ENCODE measurements around the gene HMCN1.
"Not testable (repeated sequence)": the region's sequence is repeated elsewhere in the genome, so short reads cannot be mapped to it uniquely, and the experiment has no call there.

The HMCN1 gene

DNA sequence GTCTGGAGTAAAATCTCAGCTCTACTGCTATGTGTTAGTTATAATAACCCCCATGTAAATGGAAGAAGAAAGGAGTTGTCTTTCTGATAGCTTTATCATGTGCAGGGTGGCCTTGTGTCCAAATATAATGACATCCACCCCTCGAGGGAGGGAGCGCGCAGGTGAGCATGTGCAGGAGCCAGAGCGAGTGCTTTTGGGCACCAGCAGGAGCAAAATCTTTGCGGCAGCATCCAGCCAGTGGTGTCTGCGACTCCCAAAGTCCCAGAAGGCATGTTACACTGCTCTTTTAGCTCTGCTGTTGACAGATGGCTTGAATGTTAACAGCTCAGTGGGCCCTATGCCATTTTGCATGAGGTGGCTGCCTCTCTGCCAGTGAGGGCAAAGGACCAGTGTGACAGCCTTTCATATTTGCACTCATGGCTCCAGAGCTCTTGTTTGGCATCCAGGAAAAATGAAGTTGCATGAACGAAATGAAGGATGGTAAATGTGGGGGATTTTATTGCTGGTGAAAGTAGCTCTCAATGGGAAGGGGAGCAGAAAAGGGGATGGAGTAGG lies 146.7 kb downstream of the HMCN1 start:
- H3K79me2 ChIP-seq (ENCODE audit: insufficient read depth, low read depth) = no peaks in the 10 kb centered on the region
- H3K4me2 ChIP-seq = no peak overlapping the region
- no peak overlapping the region for H2AFZ ChIP-seq (ENCODE audit: low read depth)
- TF ChIP-seq, protein P1, sequence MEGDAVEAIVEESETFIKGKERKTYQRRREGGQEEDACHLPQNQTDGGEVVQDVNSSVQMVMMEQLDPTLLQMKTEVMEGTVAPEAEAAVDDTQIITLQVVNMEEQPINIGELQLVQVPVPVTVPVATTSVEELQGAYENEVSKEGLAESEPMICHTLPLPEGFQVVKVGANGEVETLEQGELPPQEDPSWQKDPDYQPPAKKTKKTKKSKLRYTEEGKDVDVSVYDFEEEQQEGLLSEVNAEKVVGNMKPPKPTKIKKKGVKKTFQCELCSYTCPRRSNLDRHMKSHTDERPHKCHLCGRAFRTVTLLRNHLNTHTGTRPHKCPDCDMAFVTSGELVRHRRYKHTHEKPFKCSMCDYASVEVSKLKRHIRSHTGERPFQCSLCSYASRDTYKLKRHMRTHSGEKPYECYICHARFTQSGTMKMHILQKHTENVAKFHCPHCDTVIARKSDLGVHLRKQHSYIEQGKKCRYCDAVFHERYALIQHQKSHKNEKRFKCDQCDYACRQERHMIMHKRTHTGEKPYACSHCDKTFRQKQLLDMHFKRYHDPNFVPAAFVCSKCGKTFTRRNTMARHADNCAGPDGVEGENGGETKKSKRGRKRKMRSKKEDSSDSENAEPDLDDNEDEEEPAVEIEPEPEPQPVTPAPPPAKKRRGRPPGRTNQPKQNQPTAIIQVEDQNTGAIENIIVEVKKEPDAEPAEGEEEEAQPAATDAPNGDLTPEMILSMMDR (conservative IDR thresholded peaks at IDR 0.05; ENCODE audit: low read depth, low read length) = no peak
- H3K27me3 ChIP-seq (ENCODE audit: insufficient read depth, low read depth) = no peaks in the 10 kb centered on the region
- no peak overlapping the region for H3K9ac ChIP-seq
- H3K36me3 ChIP-seq (ENCODE audit: insufficient read depth) = no peaks in the 10 kb centered on the region
- H4K20me1 ChIP-seq (ENCODE audit: insufficient read depth) = no peaks in the 10 kb centered on the region
- H3K4me1 ChIP-seq (ENCODE audit: low read depth, poor library complexity, severe bottlenecking) = no peaks in the 10 kb centered on the region
- no peak overlapping the region for H3K27ac ChIP-seq
- no peak overlapping the region for H3K4me3 ChIP-seq (IDR thresholded peaks at IDR 0.05; ENCODE audit: insufficient read depth, low read depth, low read length)

DNA sequence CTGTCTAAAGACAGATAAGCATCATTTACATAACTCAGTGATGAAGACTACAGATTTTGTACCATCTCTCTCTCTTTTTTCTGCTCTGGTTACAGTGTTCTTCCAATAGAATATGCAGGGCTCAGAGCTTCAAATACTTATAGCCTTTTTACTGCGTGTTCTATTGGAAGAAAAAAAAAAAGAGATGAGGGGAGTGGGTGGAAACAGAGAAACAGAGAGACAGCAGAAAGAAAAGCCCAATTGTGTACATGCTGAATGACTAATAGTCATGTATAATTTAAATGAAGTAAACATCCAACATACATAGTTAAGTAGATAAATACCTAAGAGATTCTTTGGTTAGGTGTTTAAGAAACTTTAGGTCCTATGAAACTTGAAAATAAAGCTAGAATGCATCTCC lies 151.9 kb downstream of the HMCN1 start:
- Histone ChIP-seq H3K27ac (no peak overlapping the region), H4K20me1 (ENCODE audit: insufficient read depth) (no peaks in the 10 kb centered on the region), H3K4me1 (ENCODE audit: low read depth, poor library complexity, severe bottlenecking) (no peaks in the 10 kb centered on the region), H3K9ac (no peak overlapping the region), H3K4me3 (IDR thresholded peaks at IDR 0.05; ENCODE audit: insufficient read depth, low read depth, low read length) (no peak overlapping the region), H3K79me2 (ENCODE audit: insufficient read depth, low read depth) (no peaks in the 10 kb centered on the region), H3K4me2 (no peak overlapping the region), H2AFZ (ENCODE audit: low read depth) (no peak overlapping the region), H3K27me3 (ENCODE audit: insufficient read depth, low read depth) (no peaks in the 10 kb centered on the region), H3K36me3 (ENCODE audit: insufficient read depth) (no peaks in the 10 kb centered on the region)
- TF ChIP-seq, protein P1 (conservative IDR thresholded peaks at IDR 0.05; ENCODE audit: low read depth, low read length) = no peak

GRCh38 chr1:185886671-185887070 lies 152.5 kb downstream of the HMCN1 start:
- Histone ChIP-seq H4K20me1 (ENCODE audit: insufficient read depth) (no peaks in the 10 kb centered on the region), H2AFZ (ENCODE audit: low read depth) (no peak overlapping the region), H3K9ac (no peak overlapping the region), H3K4me2 (no peak overlapping the region), H3K79me2 (ENCODE audit: insufficient read depth, low read depth) (no peaks in the 10 kb centered on the region), H3K36me3 (ENCODE audit: insufficient read depth) (no peaks in the 10 kb centered on the region), H3K4me1 (ENCODE audit: low read depth, poor library complexity, severe bottlenecking) (no peaks in the 10 kb centered on the region), H3K4me3 (IDR thresholded peaks at IDR 0.05; ENCODE audit: insufficient read depth, low read depth, low read length) (no peak overlapping the region), H3K27me3 (ENCODE audit: insufficient read depth, low read depth) (no peaks in the 10 kb centered on the region), H3K27ac (no peak overlapping the region)
- TF ChIP-seq, protein P1 (conservative IDR thresholded peaks at IDR 0.05; ENCODE audit: low read depth, low read length) = no peak

DNA sequence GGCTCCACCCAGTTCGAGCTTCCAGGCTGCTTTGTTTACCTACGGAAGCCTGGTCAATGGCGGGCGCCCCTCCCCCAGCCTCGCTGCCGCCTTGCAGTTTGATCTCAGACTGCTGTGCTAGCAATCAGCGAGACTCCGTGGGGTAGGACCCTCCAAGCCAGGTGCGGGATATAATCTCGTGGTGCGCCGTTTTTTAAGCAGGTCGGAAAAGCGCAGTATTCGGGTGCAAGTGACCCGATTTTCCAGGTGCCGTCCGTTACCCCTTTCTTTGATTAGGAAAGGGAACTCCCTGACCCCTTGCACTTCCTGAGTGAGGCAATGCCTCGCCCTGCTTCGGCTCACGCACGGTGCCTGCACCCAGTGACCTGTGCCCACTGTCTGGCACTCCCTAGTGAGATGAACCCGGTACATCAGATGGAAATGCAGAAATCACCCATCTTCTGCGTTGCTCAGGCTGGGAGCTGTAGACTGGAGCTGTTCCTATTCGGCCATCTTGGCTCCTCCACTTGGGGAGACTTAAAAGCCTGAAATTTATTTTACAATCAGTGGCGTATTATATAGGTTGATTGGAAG lies 158.7 kb downstream of the HMCN1 start:
- not testable (repeated sequence) for H3K79me2 ChIP-seq (ENCODE audit: insufficient read depth, low read depth); H4K20me1 ChIP-seq (ENCODE audit: insufficient read depth); H3K4me2 ChIP-seq; H3K27me3 ChIP-seq (ENCODE audit: insufficient read depth, low read depth); H3K4me3 ChIP-seq (IDR thresholded peaks at IDR 0.05; ENCODE audit: insufficient read depth, low read depth, low read length); H3K9ac ChIP-seq; H2AFZ ChIP-seq (ENCODE audit: low read depth); H3K36me3 ChIP-seq (ENCODE audit: insufficient read depth); H3K27ac ChIP-seq; H3K4me1 ChIP-seq (ENCODE audit: low read depth, poor library complexity, severe bottlenecking)

- Histone ChIP-seq H3K9ac (no peak overlapping the region), H3K27ac (no peak overlapping the region), H3K4me1 (ENCODE audit: low read depth, poor library complexity, severe bottlenecking) (no peaks in the 10 kb centered on the region), H4K20me1 (ENCODE audit: insufficient read depth) (no peaks in the 10 kb centered on the region), H3K27me3 (ENCODE audit: insufficient read depth, low read depth) (no peaks in the 10 kb centered on the region), H2AFZ (ENCODE audit: low read depth) (no peak overlapping the region), H3K4me2 (no peak overlapping the region), H3K36me3 (ENCODE audit: insufficient read depth) (no peaks in the 10 kb centered on the region), H3K79me2 (ENCODE audit: insufficient read depth, low read depth) (no peaks in the 10 kb centered on the region), H3K4me3 (IDR thresholded peaks at IDR 0.05; ENCODE audit: insufficient read depth, low read depth, low read length) (no peak overlapping the region)
- TF ChIP-seq, protein P1 (conservative IDR thresholded peaks at IDR 0.05; ENCODE audit: low read depth, low read length) = no peak
Observed at GRCh38 chr1:185894791-185895190, 160.6 kb downstream of the HMCN1 start.

All from KMS-11 (cell line).